HK-2 (cell line): ENCODE data around the gene CYTH2.
"Not testable (repeated sequence)": the region's sequence is repeated elsewhere in the genome, so short reads cannot be mapped to it uniquely, and the experiment has no call there.

ENCODE experiments used
- DNase-seq: peaks from one replicate; pipeline ENCODE4 v3.0.0-alpha.2; 2018; ENCODE audit not compliant: unreplicated experiment

The CYTH2 gene

GRCh38 chr19:48477067-48477685 lies 8.0 kb downstream of the CYTH2 start:
- DNase-seq, result no peak

- DNase-seq, result no peak
Measured at GRCh38 chr19:48477698-48478338, 8.6 kb downstream of the CYTH2 start.

- DNase-seq, result no peak
Measured at GRCh38 chr19:48478339-48479256, 9.4 kb downstream of the CYTH2 start.

GRCh38 chr19:48479686-48480085 lies 10.5 kb downstream of the CYTH2 start:
- no peak for DNase-seq

- DNase-seq, result no peak
Measured at GRCh38 chr19:48480183-48480557, 11.0 kb downstream of the CYTH2 start.

GRCh38 chr19:48480558-48481500 lies 11.7 kb downstream of the CYTH2 start:
- no peak for DNase-seq

GRCh38 chr19:48481846-48482639 lies 12.9 kb downstream of the CYTH2 start:
- no peak for DNase-seq

- DNase-seq, result no peak
Measured at GRCh38 chr19:48483301-48483700, 14.1 kb downstream of the CYTH2 start.

GRCh38 chr19:48484247-48484893 lies 15.2 kb downstream of the CYTH2 start:
- no peak for DNase-seq

- no peak for DNase-seq
Measured at GRCh38 chr19:48484931-48485612, 15.9 kb downstream of the CYTH2 start.

GRCh38 chr19:48486706-48487105 lies 17.5 kb downstream of the CYTH2 start:
- DNase-seq, result not testable (repeated sequence)

GRCh38 chr19:48487544-48487943 lies 18.4 kb downstream of the CYTH2 start:
- no peak for DNase-seq

- DNase-seq, result peak; percentile 82
Measured at GRCh38 chr19:48487948-48488347, 18.8 kb downstream of the CYTH2 start.

GRCh38 chr19:48488478-48488877 lies 19.3 kb downstream of the CYTH2 start:
- DNase-seq, result not testable (repeated sequence)

GRCh38 chr19:48489608-48490216 lies 20.5 kb downstream of the CYTH2 start:
- DNase-seq, result peak; percentile 84

GRCh38 chr19:48490981-48491792 lies 22.0 kb downstream of the CYTH2 start:
- DNase-seq, result no peak

- no peak for DNase-seq
Measured at GRCh38 chr19:48491793-48492123, 22.6 kb downstream of the CYTH2 start.

GRCh38 chr19:48492925-48493717 lies 24.0 kb downstream of the CYTH2 start:
- peak; percentile 99 for DNase-seq
